Measurements from ENCODE around the gene IQCK.

The IQCK gene

GRCh38 chr16:19884611-19885450 is 166.8 kb downstream of the IQCK start, which contains the start of gene GPRC5B:
Gene GPRC5B (minus strand): TSS chr16:19884848. CDS start chr16:19872845, 12,003 bp downstream.
- peak; percentile 50 for DNase-seq (ENCODE audit: low spot score)

GRCh38 chr16:19885451-19886072 is 167.5 kb downstream of the IQCK start:
- no peak for DNase-seq (ENCODE audit: low spot score)

GRCh38 chr16:19886073-19886941 is 168.2 kb downstream of the IQCK start:
- DNase-seq (ENCODE audit: low spot score): peak; percentile 63

- DNase-seq (ENCODE audit: low spot score): no peak
These were observed 170.8 kb downstream of the IQCK start for GRCh38 chr16:19888834-19889233.

- DNase-seq (ENCODE audit: low spot score): no peak
These were observed 172.8 kb downstream of the IQCK start for GRCh38 chr16:19890901-19891300.

GRCh38 chr16:19892902-19893301 is 174.8 kb downstream of the IQCK start:
- no peak for DNase-seq (ENCODE audit: low spot score)

- DNase-seq (ENCODE audit: low spot score): no peak
These were observed 176.5 kb downstream of the IQCK start for GRCh38 chr16:19894586-19894985.

- DNase-seq (ENCODE audit: low spot score): no peak
These were observed 178.9 kb downstream of the IQCK start for GRCh38 chr16:19896951-19897350.

GRCh38 chr16:19898166-19898565 is 180.1 kb downstream of the IQCK start:
- DNase-seq (ENCODE audit: low spot score): no peak

GRCh38 chr16:19898924-19899604 is 181.0 kb downstream of the IQCK start:
- peak; percentile 54 for DNase-seq (ENCODE audit: low spot score)

- no peak for DNase-seq (ENCODE audit: low spot score)
These were observed 181.5 kb downstream of the IQCK start for GRCh38 chr16:19899605-19899955.

- no peak for DNase-seq (ENCODE audit: low spot score)
These were observed 183.1 kb downstream of the IQCK start for GRCh38 chr16:19901164-19901563.

- DNase-seq (ENCODE audit: low spot score): peak; percentile 73
These were observed 189.3 kb downstream of the IQCK start for GRCh38 chr16:19907161-19907992.
